Measurements from ENCODE around the gene CFAP77. TPM values are rescaled to one million over a fixed set of nuclear protein-coding genes. Genes with fewer than 3 reads are reported as not detected.

CFAP77 gene
- polyA plus RNA-seq, 1 donor: 0.13 TPM

GRCh38 chr9:132516301-132516700 lies 106.3 kb downstream of the CFAP77 start:
- Histone ChIP-seq H3K27ac (ENCODE audit: low read length) (no peak overlapping the region), H3K4me1 (ENCODE audit: control insufficient read depth, insufficient read depth, low read length) (no peaks in the 10 kb centered on the region), H3K9me3 (ENCODE audit: control insufficient read depth, low read depth, low read length) (no peaks in the 10 kb centered on the region), H3K36me3 (ENCODE audit: control insufficient read depth, insufficient read depth, low read length) (no peaks in the 10 kb centered on the region), H3K27me3 (ENCODE audit: control insufficient read depth, insufficient read depth, low read length) (peaks cover 41% of the 10 kb centered on the region), H3K4me3 (ENCODE audit: low read length) (no peak overlapping the region)
- DNase-seq: no peak
- no CpG with 5 or more reads among the region's 6 CpGs for WGBS (ENCODE audit: insufficient coverage, low lambda C conversion rate)

- Histone ChIP-seq H3K9me3 (ENCODE audit: control insufficient read depth, low read depth, low read length) (no peaks in the 10 kb centered on the region), H3K27me3 (ENCODE audit: control insufficient read depth, insufficient read depth, low read length) (peaks cover 41% of the 10 kb centered on the region), H3K4me3 (ENCODE audit: low read length) (no peak overlapping the region), H3K4me1 (ENCODE audit: control insufficient read depth, insufficient read depth, low read length) (no peaks in the 10 kb centered on the region), H3K36me3 (ENCODE audit: control insufficient read depth, insufficient read depth, low read length) (no peaks in the 10 kb centered on the region), H3K27ac (ENCODE audit: low read length) (no peak overlapping the region)
- WGBS (ENCODE audit: insufficient coverage, low lambda C conversion rate): 100% methylated on average over 1 of the region's 18 CpGs
- DNase-seq: no peak
These were observed 106.9 kb downstream of the CFAP77 start for GRCh38 chr9:132516911-132517310.

- Histone ChIP-seq H3K27me3 (ENCODE audit: control insufficient read depth, insufficient read depth, low read length) (peaks cover 41% of the 10 kb centered on the region), H3K9me3 (ENCODE audit: control insufficient read depth, low read depth, low read length) (no peaks in the 10 kb centered on the region), H3K36me3 (ENCODE audit: control insufficient read depth, insufficient read depth, low read length) (no peaks in the 10 kb centered on the region), H3K4me1 (ENCODE audit: control insufficient read depth, insufficient read depth, low read length) (no peaks in the 10 kb centered on the region), H3K4me3 (ENCODE audit: low read length) (no peak overlapping the region), H3K27ac (ENCODE audit: low read length) (no peak overlapping the region)
- no CpG with 5 or more reads among the region's 21 CpGs for WGBS (ENCODE audit: insufficient coverage, low lambda C conversion rate)
- no peak for DNase-seq
These were observed 108.0 kb downstream of the CFAP77 start for GRCh38 chr9:132517815-132518550.

GRCh38 chr9:132518626-132519025 lies 108.6 kb downstream of the CFAP77 start:
- Histone ChIP-seq H3K4me1 (ENCODE audit: control insufficient read depth, insufficient read depth, low read length) (no peaks in the 10 kb centered on the region), H3K27ac (ENCODE audit: low read length) (no peak overlapping the region), H3K36me3 (ENCODE audit: control insufficient read depth, insufficient read depth, low read length) (no peaks in the 10 kb centered on the region), H3K27me3 (ENCODE audit: control insufficient read depth, insufficient read depth, low read length) (peaks cover 37% of the 10 kb centered on the region), H3K4me3 (ENCODE audit: low read length) (no peak overlapping the region), H3K9me3 (ENCODE audit: control insufficient read depth, low read depth, low read length) (no peaks in the 10 kb centered on the region)
- DNase-seq: no peak
- no CpG with 5 or more reads among the region's 11 CpGs for WGBS (ENCODE audit: insufficient coverage, low lambda C conversion rate)

GRCh38 chr9:132519033-132519432 lies 109.0 kb downstream of the CFAP77 start:
- no peak overlapping the region for H3K27ac ChIP-seq (ENCODE audit: low read length)
- H3K27me3 ChIP-seq (ENCODE audit: control insufficient read depth, insufficient read depth, low read length): peaks cover 33% of the 10 kb centered on the region
- no peaks in the 10 kb centered on the region for H3K9me3 ChIP-seq (ENCODE audit: control insufficient read depth, low read depth, low read length)
- H3K4me1 ChIP-seq (ENCODE audit: control insufficient read depth, insufficient read depth, low read length): no peaks in the 10 kb centered on the region
- H3K4me3 ChIP-seq (ENCODE audit: low read length): no peak overlapping the region
- H3K36me3 ChIP-seq (ENCODE audit: control insufficient read depth, insufficient read depth, low read length): no peaks in the 10 kb centered on the region
- no CpG with 5 or more reads among the region's 2 CpGs for WGBS (ENCODE audit: insufficient coverage, low lambda C conversion rate)
- DNase-seq: no peak

GRCh38 chr9:132520612-132521011 lies 110.6 kb downstream of the CFAP77 start:
- WGBS (ENCODE audit: insufficient coverage, low lambda C conversion rate): no CpG with 5 or more reads among the region's 5 CpGs
- no peak for DNase-seq
- H3K36me3 ChIP-seq (ENCODE audit: control insufficient read depth, insufficient read depth, low read length): no peaks in the 10 kb centered on the region
- peaks cover 19% of the 10 kb centered on the region for H3K27me3 ChIP-seq (ENCODE audit: control insufficient read depth, insufficient read depth, low read length)
- no peaks in the 10 kb centered on the region for H3K4me1 ChIP-seq (ENCODE audit: control insufficient read depth, insufficient read depth, low read length)
- H3K9me3 ChIP-seq (ENCODE audit: control insufficient read depth, low read depth, low read length): no peaks in the 10 kb centered on the region
- no peak overlapping the region for H3K27ac ChIP-seq (ENCODE audit: low read length)
- H3K4me3 ChIP-seq (ENCODE audit: low read length): no peak overlapping the region

GRCh38 chr9:132525308-132526023 lies 115.5 kb downstream of the CFAP77 start:
- Histone ChIP-seq H3K27me3 (ENCODE audit: control insufficient read depth, insufficient read depth, low read length) (peaks cover 3% of the 10 kb centered on the region), H3K9me3 (ENCODE audit: control insufficient read depth, low read depth, low read length) (no peaks in the 10 kb centered on the region), H3K27ac (ENCODE audit: low read length) (no peak overlapping the region), H3K4me3 (ENCODE audit: low read length) (no peak overlapping the region), H3K4me1 (ENCODE audit: control insufficient read depth, insufficient read depth, low read length) (no peaks in the 10 kb centered on the region), H3K36me3 (ENCODE audit: control insufficient read depth, insufficient read depth, low read length) (no peaks in the 10 kb centered on the region)
- WGBS (ENCODE audit: insufficient coverage, low lambda C conversion rate): 80% methylated on average over 1 of the region's 5 CpGs
- no peak for DNase-seq

- peaks cover 6% of the 10 kb centered on the region for H3K9me3 ChIP-seq (ENCODE audit: control insufficient read depth, low read depth, low read length)
- no peaks in the 10 kb centered on the region for H3K36me3 ChIP-seq (ENCODE audit: control insufficient read depth, insufficient read depth, low read length)
- H3K27ac ChIP-seq (ENCODE audit: low read length): no peak overlapping the region
- no peaks in the 10 kb centered on the region for H3K4me1 ChIP-seq (ENCODE audit: control insufficient read depth, insufficient read depth, low read length)
- WGBS (ENCODE audit: insufficient coverage, low lambda C conversion rate): no CpG with 5 or more reads among the region's 13 CpGs
- DNase-seq: no peak
- peaks cover 13% of the 10 kb centered on the region for H3K27me3 ChIP-seq (ENCODE audit: control insufficient read depth, insufficient read depth, low read length)
- no peak overlapping the region for H3K4me3 ChIP-seq (ENCODE audit: low read length)
These were observed 121.2 kb downstream of the CFAP77 start for GRCh38 chr9:132531195-132531594.

GRCh38 chr9:132531710-132532570 lies 121.9 kb downstream of the CFAP77 start:
- Histone ChIP-seq H3K36me3 (ENCODE audit: control insufficient read depth, insufficient read depth, low read length) (no peaks in the 10 kb centered on the region), H3K27ac (ENCODE audit: low read length) (no peak overlapping the region), H3K9me3 (ENCODE audit: control insufficient read depth, low read depth, low read length) (peaks cover 8% of the 10 kb centered on the region), H3K27me3 (ENCODE audit: control insufficient read depth, insufficient read depth, low read length) (peaks cover 13% of the 10 kb centered on the region), H3K4me1 (ENCODE audit: control insufficient read depth, insufficient read depth, low read length) (no peaks in the 10 kb centered on the region), H3K4me3 (ENCODE audit: low read length) (no peak overlapping the region)
- no peak for DNase-seq
- WGBS (ENCODE audit: insufficient coverage, low lambda C conversion rate): no CpG with 5 or more reads among the region's 25 CpGs

- H3K9me3 ChIP-seq (ENCODE audit: control insufficient read depth, low read depth, low read length): peaks cover 8% of the 10 kb centered on the region
- DNase-seq: no peak
- WGBS (ENCODE audit: insufficient coverage, low lambda C conversion rate): no CpG with 5 or more reads among the region's 2 CpGs
- no peak overlapping the region for H3K27ac ChIP-seq (ENCODE audit: low read length)
- H3K4me1 ChIP-seq (ENCODE audit: control insufficient read depth, insufficient read depth, low read length): no peaks in the 10 kb centered on the region
- no peaks in the 10 kb centered on the region for H3K36me3 ChIP-seq (ENCODE audit: control insufficient read depth, insufficient read depth, low read length)
- H3K27me3 ChIP-seq (ENCODE audit: control insufficient read depth, insufficient read depth, low read length): peaks cover 13% of the 10 kb centered on the region
- H3K4me3 ChIP-seq (ENCODE audit: low read length): no peak overlapping the region
These were observed 124.8 kb downstream of the CFAP77 start for GRCh38 chr9:132534832-132535231.
